SHP77 treated with DMSO at 0.1 percent for 48 hours (cell line): ENCODE measurements around the gene SGMS1.
"Not testable (repeated sequence)": the region's sequence is repeated elsewhere in the genome, so short reads cannot be mapped to it uniquely, and the experiment has no call there.

ENCODE experiments used
- DNase-seq: peaks from one replicate; lab custom pipeline; 2025; lab: John Stamatoyannopoulos, UW

Gene SGMS1

GRCh38 chr10:50556237-50557120 is 67.3 kb downstream of the SGMS1 start:
- no peak for DNase-seq

GRCh38 chr10:50554995-50555568 is 68.7 kb downstream of the SGMS1 start:
- no peak for DNase-seq

GRCh38 chr10:50554376-50554994 is 69.3 kb downstream of the SGMS1 start:
- DNase-seq: peak; percentile 3

- no peak for DNase-seq
These were observed 70.8 kb downstream of the SGMS1 start for GRCh38 chr10:50552771-50553535.

- no peak for DNase-seq
These were observed 71.4 kb downstream of the SGMS1 start for GRCh38 chr10:50552308-50552707.

- DNase-seq: no peak
These were observed 71.9 kb downstream of the SGMS1 start for GRCh38 chr10:50551894-50552293.

GRCh38 chr10:50550291-50550839 is 73.4 kb downstream of the SGMS1 start:
- no peak for DNase-seq

- not testable (repeated sequence) for DNase-seq
These were observed 74.6 kb downstream of the SGMS1 start for GRCh38 chr10:50549186-50549585.

- DNase-seq: not testable (repeated sequence)
These were observed 75.3 kb downstream of the SGMS1 start for GRCh38 chr10:50548481-50548880.

GRCh38 chr10:50546287-50546686 is 77.5 kb downstream of the SGMS1 start:
- DNase-seq: not testable (repeated sequence)

- no peak for DNase-seq
These were observed 77.9 kb downstream of the SGMS1 start for GRCh38 chr10:50545846-50546245.

- no peak for DNase-seq
These were observed 78.8 kb downstream of the SGMS1 start for GRCh38 chr10:50544857-50545429.

GRCh38 chr10:50544095-50544856 is 79.5 kb downstream of the SGMS1 start:
- no peak for DNase-seq

GRCh38 chr10:50542871-50543270 is 80.9 kb downstream of the SGMS1 start:
- no peak for DNase-seq

GRCh38 chr10:50541921-50542320 is 81.8 kb downstream of the SGMS1 start:
- no peak for DNase-seq

- DNase-seq: no peak
These were observed 82.4 kb downstream of the SGMS1 start for GRCh38 chr10:50541317-50541716.

- DNase-seq: no peak
These were observed 83.0 kb downstream of the SGMS1 start for GRCh38 chr10:50540826-50541122.

- DNase-seq: no peak
These were observed 83.5 kb downstream of the SGMS1 start for GRCh38 chr10:50540069-50540825.

GRCh38 chr10:50538555-50539398 is 85.0 kb downstream of the SGMS1 start:
- DNase-seq: no peak
